Measurements from ENCODE around the gene ZBTB26.

Gene ZBTB26, protein sequence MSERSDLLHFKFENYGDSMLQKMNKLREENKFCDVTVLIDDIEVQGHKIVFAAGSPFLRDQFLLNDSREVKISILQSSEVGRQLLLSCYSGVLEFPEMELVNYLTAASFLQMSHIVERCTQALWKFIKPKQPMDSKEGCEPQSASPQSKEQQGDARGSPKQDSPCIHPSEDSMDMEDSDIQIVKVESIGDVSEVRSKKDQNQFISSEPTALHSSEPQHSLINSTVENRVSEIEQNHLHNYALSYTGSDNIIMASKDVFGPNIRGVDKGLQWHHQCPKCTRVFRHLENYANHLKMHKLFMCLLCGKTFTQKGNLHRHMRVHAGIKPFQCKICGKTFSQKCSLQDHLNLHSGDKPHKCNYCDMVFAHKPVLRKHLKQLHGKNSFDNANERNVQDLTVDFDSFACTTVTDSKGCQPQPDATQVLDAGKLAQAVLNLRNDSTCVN

DNA sequence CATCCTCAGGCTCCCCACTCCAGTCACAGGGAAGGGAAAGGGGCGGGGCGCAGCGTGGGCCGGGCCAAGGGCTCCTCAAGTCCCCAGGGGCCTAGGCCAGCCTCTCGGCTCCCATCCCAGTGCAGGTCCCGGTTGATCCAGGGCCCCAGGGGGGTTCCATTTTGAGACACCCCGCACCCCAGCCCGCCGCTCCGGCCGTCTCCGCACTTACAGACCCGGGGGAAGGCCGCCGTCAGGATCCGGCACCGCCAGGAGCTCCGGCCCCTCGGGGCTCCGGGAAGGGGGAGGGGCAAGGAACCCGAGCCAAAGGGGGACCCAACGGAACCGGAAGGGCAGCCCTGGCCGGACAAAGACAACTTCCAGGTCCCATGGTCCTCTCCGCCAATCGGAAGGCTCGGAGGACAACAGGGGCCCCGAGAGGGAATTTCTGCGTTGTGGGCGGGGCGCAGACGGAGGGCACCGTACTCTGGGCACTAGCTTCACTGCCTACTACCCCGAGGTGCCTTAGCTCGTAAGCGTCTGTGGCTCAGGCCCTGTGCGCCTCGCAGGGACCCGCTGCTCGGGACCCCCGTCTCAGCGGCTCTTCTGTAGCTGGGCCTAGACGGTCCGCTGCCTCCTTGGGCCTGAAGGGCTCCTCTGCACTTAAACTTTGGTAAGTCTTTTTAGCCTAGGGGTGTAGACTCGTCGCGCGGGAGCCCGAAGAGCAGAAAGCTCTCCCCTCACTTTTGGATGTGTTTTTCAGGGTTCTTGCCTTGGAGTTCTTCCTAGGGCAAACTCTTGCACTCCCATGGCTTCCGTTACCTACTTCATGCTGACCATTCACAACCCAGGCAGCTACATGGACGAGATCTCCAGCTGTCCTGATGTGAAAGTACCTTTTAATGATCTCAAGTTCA, at the start of gene ZBTB26:
Gene ZBTB26 (minus strand): TSS at position 287 of the 896 bp plus-strand sequence. CDS start 11,578 bp downstream, outside the sequence.
- peak; percentile 55 for DNase-seq (ENCODE audit: low read depth)

- DNase-seq (ENCODE audit: low read depth) = no peak
Observed at GRCh38 chr9:122978601-122979000, 47.3 kb upstream of the ZBTB26 start.

- DNase-seq (ENCODE audit: low read depth) = no peak
Observed at GRCh38 chr9:122975196-122975595, 43.9 kb upstream of the ZBTB26 start.

- no peak for DNase-seq (ENCODE audit: low read depth)
Observed at GRCh38 chr9:122961139-122961538, 29.8 kb upstream of the ZBTB26 start.

- no peak for DNase-seq (ENCODE audit: low read depth)
Observed at GRCh38 chr9:122955961-122956360, 24.6 kb upstream of the ZBTB26 start.

DNA sequence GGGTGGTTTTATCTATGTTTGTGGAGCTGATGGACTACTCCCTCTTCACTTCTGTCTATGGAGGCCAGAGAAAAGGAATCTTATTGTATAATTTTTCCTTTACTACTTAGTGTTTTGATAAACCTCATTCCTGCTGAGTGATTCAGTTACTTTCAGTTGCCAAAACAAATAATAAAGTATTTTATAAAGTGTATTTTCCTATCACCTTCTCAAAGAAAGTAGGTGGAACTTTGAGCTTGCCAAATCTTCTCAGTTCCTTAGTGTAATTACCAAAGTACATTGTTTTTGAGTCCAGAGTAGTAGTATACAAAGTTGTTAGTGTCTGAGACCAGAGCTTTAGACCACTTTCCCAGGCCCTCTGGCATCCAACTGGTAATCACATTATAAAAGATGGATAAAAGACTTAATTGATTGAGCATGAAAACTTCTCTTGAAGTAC, 23.0 kb upstream of the ZBTB26 start:
- no peak for DNase-seq (ENCODE audit: low read depth)

DNA sequence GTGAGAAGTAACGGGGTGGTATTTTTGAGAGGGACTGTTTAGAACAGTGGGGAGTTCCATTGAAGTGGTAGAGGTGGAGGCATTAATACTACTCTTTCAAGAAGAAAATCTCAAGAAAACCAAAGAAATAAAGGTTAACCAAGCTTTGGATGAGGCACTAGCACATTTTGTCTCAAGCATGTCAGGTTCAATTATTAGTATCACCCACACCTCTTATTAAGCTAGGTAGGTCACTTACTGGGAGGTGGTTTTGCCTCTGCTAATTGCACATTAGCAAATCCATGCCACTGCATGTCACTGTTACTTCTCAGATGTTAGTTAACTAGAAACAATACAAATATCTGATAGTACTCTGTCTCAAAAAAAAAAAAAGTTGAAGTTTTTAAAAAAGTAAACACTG, 19.7 kb upstream of the ZBTB26 start:
- no peak for DNase-seq (ENCODE audit: low read depth)

GRCh38 chr9:122950263-122950662, 19.0 kb upstream of the ZBTB26 start:
- DNase-seq (ENCODE audit: low read depth) = no peak

DNA sequence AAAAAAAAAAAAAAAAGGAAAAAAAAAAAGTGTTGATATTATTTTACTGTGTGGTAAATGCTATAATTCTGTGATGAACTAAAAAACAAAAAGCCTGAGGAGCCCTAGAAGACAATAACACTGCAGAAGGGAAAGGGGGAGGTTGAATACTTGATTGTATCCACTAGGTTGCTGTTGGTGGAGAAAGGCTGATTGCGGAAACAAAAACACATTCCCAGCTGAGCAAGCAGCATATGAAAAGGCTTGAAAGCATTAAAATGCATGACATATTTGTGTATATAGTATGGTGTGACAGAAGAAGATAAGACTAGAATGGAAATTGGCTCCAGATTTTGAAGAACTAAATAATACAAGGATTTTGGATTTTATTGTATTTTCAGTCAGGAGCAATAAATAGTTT, 18.4 kb upstream of the ZBTB26 start:
- no peak for DNase-seq (ENCODE audit: low read depth)

DNA sequence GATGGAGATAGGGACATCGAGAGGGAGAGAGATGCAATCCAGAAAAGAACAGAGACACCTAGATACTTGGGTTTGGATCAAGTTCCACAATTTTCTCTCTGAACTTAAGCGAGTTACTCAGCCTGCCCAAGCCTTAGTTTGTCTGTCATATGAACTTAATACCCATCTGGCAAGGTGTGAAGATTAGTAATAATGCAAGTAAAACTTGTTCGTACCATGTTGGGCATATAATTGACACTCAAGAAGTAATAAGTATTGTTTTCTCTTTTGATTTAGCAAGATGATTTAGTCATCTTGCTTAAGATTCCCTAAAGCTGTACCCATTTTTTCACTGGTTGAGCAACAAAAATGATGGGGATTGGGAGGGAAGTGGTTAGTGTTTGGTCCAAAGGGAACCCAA, 17.0 kb upstream of the ZBTB26 start:
- DNase-seq (ENCODE audit: low read depth) = no peak

GRCh38 chr9:122946461-122947005, 15.2 kb upstream of the ZBTB26 start:
- DNase-seq (ENCODE audit: low read depth) = no peak

DNA sequence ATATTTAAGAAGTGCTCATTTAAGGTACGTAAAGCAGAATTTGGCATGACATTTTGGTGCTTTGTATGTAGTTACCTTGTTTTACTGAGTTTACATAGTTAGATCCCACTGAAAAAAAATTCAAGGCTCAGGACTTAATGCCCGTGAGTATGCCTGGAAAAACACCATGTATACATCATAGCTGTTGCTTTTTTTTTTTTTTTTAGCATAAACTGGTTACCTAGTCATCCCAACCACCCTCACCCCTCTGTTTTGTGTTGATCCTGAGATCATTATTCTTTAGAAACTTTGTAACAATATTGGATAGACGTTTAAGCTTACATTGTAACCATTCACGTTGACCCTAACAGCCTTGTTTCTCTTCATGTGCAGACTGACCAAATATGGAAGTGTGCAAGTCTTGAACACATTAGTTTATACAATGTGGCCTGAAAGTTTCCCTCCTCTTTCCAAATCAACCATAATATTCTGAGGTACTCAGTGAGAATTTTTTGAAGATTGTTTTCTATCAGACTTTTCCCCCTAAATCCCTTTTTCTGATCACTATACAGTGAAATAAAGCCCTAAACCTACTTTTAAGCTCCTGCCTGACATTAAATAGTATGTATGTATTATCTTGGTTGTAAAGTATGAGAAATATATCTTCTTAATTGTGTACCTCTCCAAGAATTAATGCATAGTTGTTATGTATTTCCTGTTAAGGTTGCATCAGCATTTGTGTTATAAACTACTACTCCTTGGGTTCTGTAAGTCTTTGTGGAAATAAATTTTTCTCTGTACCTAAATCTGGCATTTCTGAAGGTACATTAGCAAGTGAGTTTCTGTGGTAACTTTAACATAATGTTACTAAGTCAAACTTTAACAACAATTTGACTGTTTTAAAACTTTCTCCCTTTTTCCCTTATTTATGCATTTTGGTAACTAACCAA, 13.9 kb upstream of the ZBTB26 start:
- DNase-seq (ENCODE audit: low read depth) = no peak

DNA sequence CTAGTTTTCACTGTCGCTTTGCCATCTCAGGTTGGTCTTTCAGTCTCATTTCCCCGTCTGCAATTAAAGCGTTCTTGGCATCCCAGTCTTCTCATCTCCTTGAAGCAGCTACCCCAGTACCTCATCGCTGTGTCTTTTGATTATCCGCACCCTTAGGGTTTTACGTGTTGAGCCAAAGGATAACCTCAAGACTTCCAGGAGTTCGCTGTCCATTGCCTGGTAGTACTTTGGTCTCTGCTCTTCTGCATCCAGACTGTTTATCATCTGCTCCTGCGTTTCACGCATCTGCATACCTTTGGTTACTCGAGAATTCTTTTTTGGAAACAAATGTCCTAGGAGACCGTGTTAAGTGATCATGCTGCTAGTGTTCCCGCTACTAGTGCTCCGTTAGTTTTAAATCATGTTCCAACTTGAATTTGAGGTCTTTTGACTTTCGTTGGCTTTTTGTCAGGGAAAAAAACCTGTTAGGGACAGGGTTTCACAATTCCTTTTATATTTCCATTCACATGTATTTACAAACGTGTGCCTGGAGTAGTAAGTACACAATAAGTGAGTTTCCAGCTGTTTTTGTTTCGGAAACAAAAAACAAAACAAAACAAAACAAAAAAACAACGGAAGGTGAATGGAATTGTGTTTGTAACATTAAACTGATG, 10.4 kb upstream of the ZBTB26 start:
- no peak for DNase-seq (ENCODE audit: low read depth)

GRCh38 chr9:122940749-122941581, 9.7 kb upstream of the ZBTB26 start, which contains the start of gene RABGAP1:
RABGAP1 (plus strand) TSS chr9:122941020; CDS start chr9:122957060, 16,040 bp downstream.
- DNase-seq (ENCODE audit: low read depth) = peak; percentile 86

GRCh38 chr9:122940454-122940748, 9.1 kb upstream of the ZBTB26 start:
- no peak for DNase-seq (ENCODE audit: low read depth)

DNA sequence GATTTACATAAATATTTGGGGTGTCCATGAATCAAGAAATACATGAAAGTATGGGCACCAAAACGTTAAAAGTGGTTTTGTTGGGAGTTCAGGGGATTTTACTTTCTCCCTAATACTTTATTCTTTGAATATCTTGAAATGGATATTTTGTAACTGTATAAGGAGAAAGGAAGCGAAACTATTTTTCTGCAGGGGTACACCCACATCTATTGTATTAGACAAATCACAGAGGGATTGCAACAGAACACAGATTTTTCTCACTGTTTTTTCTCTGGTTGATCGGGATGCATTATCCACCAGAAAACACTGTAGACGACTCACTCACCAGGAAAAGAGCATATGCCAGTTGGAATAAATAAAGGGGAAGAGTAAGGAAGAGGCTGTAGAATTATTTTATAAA, 8.3 kb upstream of the ZBTB26 start:
- DNase-seq (ENCODE audit: low read depth) = no peak

GRCh38 chr9:122936883-122937282, 5.6 kb upstream of the ZBTB26 start:
- no peak for DNase-seq (ENCODE audit: low read depth)

GRCh38 chr9:122936464-122936863, 5.2 kb upstream of the ZBTB26 start:
- no peak for DNase-seq (ENCODE audit: low read depth)

GRCh38 chr9:122930541-122931225, 629 bp downstream of the ZBTB26 start:
- DNase-seq (ENCODE audit: low read depth) = no peak

All from non-pigmented ciliary epithelial cell (primary cell).